Keratinocyte (primary cell): ENCODE measurements around the gene ZDHHC23. TPM values are rescaled to one million over a fixed set of nuclear protein-coding genes. Genes with fewer than 3 reads are reported as not detected.

Experiments used
- DNase-seq: peaks from one replicate; pipeline ENCODE4 v3.0.0-alpha.2; 2011; ENCODE audit warnings: low read depth, missing footprints, low spot score
- FAIRE-seq: peaks from 2 replicates; lab custom pipeline; 2011; peaks lifted over from hg19 to GRCh38; lab: Jason Lieb, UNC
- H2AFZ ChIP-seq: 2 replicates; pipeline ENCODE4 v1.6.0; 2012; ENCODE audit warnings: low read length, control low read depth, inconsistent platforms; ENCODE audit not compliant: control insufficient read depth
- H3K27ac ChIP-seq: 2 replicates; pipeline ENCODE4 v1.5.1; 2011; ENCODE audit warnings: low read length; ENCODE audit not compliant: control insufficient read depth, insufficient read depth
- H3K27me3 ChIP-seq: 3 replicates; pipeline ENCODE4 v1.6.0; 2011; ENCODE audit warnings: low read length; ENCODE audit not compliant: control insufficient read depth, insufficient read depth; ENCODE audit errors: extremely low read depth
- H3K36me3 ChIP-seq, 2 experiments: 2 replicates in 1 of 2; 3 replicates in 1 of 2; pipeline ENCODE4 v1.5.1; 2011; ENCODE audit warnings: low read length in 2 of 2, mild to moderate bottlenecking in 1 of 2; ENCODE audit not compliant: control insufficient read depth in 2 of 2, insufficient read depth in 2 of 2; ENCODE audit errors: extremely low read depth in 1 of 2
- H3K4me1 ChIP-seq: 3 replicates; pipeline ENCODE4 v1.5.1; 2011; ENCODE audit warnings: low read length; ENCODE audit not compliant: control insufficient read depth, insufficient read depth; ENCODE audit errors: extremely low read depth
- H3K4me2 ChIP-seq: 3 replicates; pipeline ENCODE4 v1.6.0; 2011; ENCODE audit warnings: low read depth, low read length; ENCODE audit not compliant: control insufficient read depth, insufficient read depth; ENCODE audit errors: extremely low read depth
- H3K4me3 ChIP-seq, 3 experiments: fragments of 200-600 bp in 1 of 3; sonication (generic) in 1 of 3; 2 replicates in 2 of 3; 3 replicates in 1 of 3; pipeline ENCODE4 v1.5.1; 2011 to 2016; ENCODE audit warnings: low read length in 3 of 3, mild to moderate bottlenecking in 3 of 3, control low read depth in 2 of 3, inconsistent platforms in 1 of 3, low read depth in 1 of 3, mixed read lengths in 1 of 3, mixed run types in 1 of 3, moderate library complexity in 1 of 3; ENCODE audit not compliant: control insufficient read depth in 2 of 3, insufficient read depth in 2 of 3; ENCODE audit errors: extremely low read depth in 1 of 3
- H3K79me2 ChIP-seq: 2 replicates; pipeline ENCODE4 v1.6.0; 2012; ENCODE audit warnings: low read length; ENCODE audit not compliant: control insufficient read depth, insufficient read depth
- H3K9ac ChIP-seq: 3 replicates; pipeline ENCODE4 v1.6.0; 2011; ENCODE audit warnings: low read length; ENCODE audit not compliant: control insufficient read depth, insufficient read depth; ENCODE audit errors: extremely low read depth
- H3K9me1 ChIP-seq: 3 replicates; pipeline ENCODE4 v1.6.0; 2011; ENCODE audit warnings: low read length; ENCODE audit not compliant: control insufficient read depth, insufficient read depth; ENCODE audit errors: extremely low read depth
- H3K9me3 ChIP-seq: 2 replicates; pipeline ENCODE4 v1.5.1; 2012; ENCODE audit warnings: low read depth, low read length; ENCODE audit not compliant: control insufficient read depth
- H4K20me1 ChIP-seq: 3 replicates; pipeline ENCODE4 v1.6.0; 2011; ENCODE audit warnings: low read length; ENCODE audit not compliant: control insufficient read depth, insufficient read depth; ENCODE audit errors: extremely low read depth
- EZH2 ChIP-seq: IDR thresholded peaks from one replicate; pipeline ENCODE4 v1.6.1; 2012; ENCODE audit warnings: inconsistent platforms, mild to moderate bottlenecking, low read length, moderate library complexity
- dilution Hi-C: fragments of 300-500 bp; cut with MboI; formaldehyde crosslinking; loops from one replicate; pipeline ENCODE4 v1.7.0; 2020; ENCODE audit warnings: low sequenced_read_pairs; ENCODE audit not compliant: extremely low pct_ligation_motif_present
- polyA plus RNA-seq, 5 experiments: library from polyadenylated mRNA; depleted of rRNA in 3 of 5; stranded (reverse) in 3 of 5; stranded (forward) in 1 of 5; unstranded in 1 of 5; fragments of >200 nt; gene quantifications; 1 replicate in 1 of 5; 2 replicates in 3 of 5; 3 replicates in 1 of 5; pipeline versions ENCODE4 v1.2.1 to v1.2.3, GENCODE V29; 2011 to 2012; ENCODE audit warnings: missing spikeins in 2 of 5, low read depth in 1 of 5, low replicate concordance in 1 of 5
- TF ChIP-seq, protein P1 (sequence below), 3 experiments: IDR thresholded peaks in 1 of 3; conservative IDR thresholded peaks in 1 of 3; optimal IDR thresholded peaks in 1 of 3; 2 replicates in 2 of 3; 3 replicates in 1 of 3; pipeline versions ENCODE3 to v1.5.1; 2011; ENCODE audit warnings: low read length in 3 of 3, mild to moderate bottlenecking in 3 of 3, moderate library complexity in 2 of 3, control low read depth in 1 of 3, inconsistent platforms in 1 of 3; ENCODE audit not compliant: insufficient read depth in 2 of 3; ENCODE audit errors: extremely low read depth in 1 of 3

The ZDHHC23 gene
- polyA plus RNA-seq, 1 donor (not counting 4 experiments of a cell fraction or from before 2014, with no cell fraction given), result 2.3 TPM

DNA sequence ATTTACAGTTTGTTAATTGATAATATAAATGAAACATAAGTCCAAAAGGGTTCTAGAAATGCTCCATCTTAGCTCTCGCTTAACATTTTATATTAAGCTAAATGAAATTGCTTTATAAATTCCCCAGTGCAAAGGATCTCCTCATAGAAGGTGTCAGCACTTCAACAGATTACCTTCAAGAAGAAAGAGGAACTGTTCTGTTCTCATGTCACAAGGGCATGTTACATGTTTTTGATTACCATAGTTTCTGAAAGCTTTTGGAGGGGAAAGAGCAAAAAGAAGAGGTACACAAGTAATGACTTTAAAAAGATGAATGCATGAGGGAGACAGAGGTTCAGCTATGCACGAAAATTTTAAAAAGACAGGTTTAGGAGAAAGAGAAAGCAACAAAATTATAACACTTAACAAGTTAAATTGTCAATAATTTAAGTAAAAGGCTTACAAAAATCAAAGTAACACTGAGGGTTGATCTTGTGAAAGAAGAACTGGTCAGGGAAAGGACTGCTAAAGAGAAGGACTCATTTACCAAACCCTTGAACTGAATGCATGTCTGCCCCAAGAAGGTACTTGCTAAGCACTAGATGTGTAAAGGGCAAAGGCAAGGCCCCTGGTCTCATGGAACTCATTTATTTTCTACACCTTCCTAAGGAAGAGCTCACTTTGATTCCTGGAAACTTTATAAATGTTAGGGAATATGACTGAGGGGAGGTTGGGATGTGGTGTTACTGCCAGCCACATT, 63.4 kb downstream of the ZDHHC23 start:
- no peak for FAIRE-seq
- no peaks in the 10 kb centered on the region for H3K36me3 ChIP-seq

More for the DNA sequence above, 63.4 kb downstream of the ZDHHC23 start:
- dilution Hi-C loops, result no loop called here
- H3K79me2 ChIP-seq, result no peaks in the 10 kb centered on the region
- H3K9ac ChIP-seq, result no peak overlapping the region
- DNase-seq, result no peak
- H3K4me2 ChIP-seq, result no peak overlapping the region
- no peak overlapping the region for H2AFZ ChIP-seq
- no peak overlapping the region for H3K4me3 ChIP-seq
- no peaks in the 10 kb centered on the region for H3K9me3 ChIP-seq
- no peaks in the 10 kb centered on the region for H3K9me1 ChIP-seq
- no peaks in the 10 kb centered on the region for H3K27me3 ChIP-seq
- no peaks in the 10 kb centered on the region for H4K20me1 ChIP-seq
- no peak overlapping the region for H3K27ac ChIP-seq
- no peak for TF ChIP-seq EZH2
- TF ChIP-seq, protein P1, sequence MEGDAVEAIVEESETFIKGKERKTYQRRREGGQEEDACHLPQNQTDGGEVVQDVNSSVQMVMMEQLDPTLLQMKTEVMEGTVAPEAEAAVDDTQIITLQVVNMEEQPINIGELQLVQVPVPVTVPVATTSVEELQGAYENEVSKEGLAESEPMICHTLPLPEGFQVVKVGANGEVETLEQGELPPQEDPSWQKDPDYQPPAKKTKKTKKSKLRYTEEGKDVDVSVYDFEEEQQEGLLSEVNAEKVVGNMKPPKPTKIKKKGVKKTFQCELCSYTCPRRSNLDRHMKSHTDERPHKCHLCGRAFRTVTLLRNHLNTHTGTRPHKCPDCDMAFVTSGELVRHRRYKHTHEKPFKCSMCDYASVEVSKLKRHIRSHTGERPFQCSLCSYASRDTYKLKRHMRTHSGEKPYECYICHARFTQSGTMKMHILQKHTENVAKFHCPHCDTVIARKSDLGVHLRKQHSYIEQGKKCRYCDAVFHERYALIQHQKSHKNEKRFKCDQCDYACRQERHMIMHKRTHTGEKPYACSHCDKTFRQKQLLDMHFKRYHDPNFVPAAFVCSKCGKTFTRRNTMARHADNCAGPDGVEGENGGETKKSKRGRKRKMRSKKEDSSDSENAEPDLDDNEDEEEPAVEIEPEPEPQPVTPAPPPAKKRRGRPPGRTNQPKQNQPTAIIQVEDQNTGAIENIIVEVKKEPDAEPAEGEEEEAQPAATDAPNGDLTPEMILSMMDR (optimal IDR thresholded peaks at IDR 0.05 in 1 of 3, IDR thresholded peaks at IDR 0.05 in 1 of 3, conservative IDR thresholded peaks at IDR 0.05 in 1 of 3; ENCODE audit: extremely low read depth in 1 of 3, insufficient read depth in 2 of 3, low read length in 3 of 3), result no peak
- H3K4me1 ChIP-seq, result no peaks in the 10 kb centered on the region

Other genes with a start within 250 kb of the ZDHHC23 start
- gene NAA50, start 201.8 kb upstream of the ZDHHC23 start, polyA plus RNA-seq, result 64.3 to 128 TPM (median 125 TPM) in 3 replicates
- 26.9 to 35.8 TPM (median 30.6 TPM) in 3 replicates for gene ATP6V1A, start 201.0 kb upstream of the ZDHHC23 start, polyA plus RNA-seq
- gene GRAMD1C, start 109.2 kb upstream of the ZDHHC23 start, polyA plus RNA-seq, result 0.95 to 2.7 TPM (median 2.0 TPM) in 3 replicates
- gene CCDC191, start 108.5 kb downstream of the ZDHHC23 start, polyA plus RNA-seq, result 1.5 to 3.6 TPM (median 3.6 TPM) in 3 replicates
- gene QTRT2, start 108.7 kb downstream of the ZDHHC23 start, polyA plus RNA-seq, result 11.0 to 18.3 TPM (median 15.2 TPM) in 3 replicates
- not detected in 3 replicates for gene DRD3, start 231.0 kb downstream of the ZDHHC23 start, polyA plus RNA-seq